Measurements from ENCODE around the gene TM7SF3.
A peak's percentile ranks its signal among the peaks of the same experiment; 100 is the strongest.

Gene TM7SF3

GRCh38 chr12:27003421-27004381, 10.5 kb downstream of the TM7SF3 start:
- no peaks in the 10 kb centered on the region for H3K27me3 Mint-ChIP-seq
- ATAC-seq: no peak
- peaks cover 21% of the 10 kb centered on the region for H3K36me3 Mint-ChIP-seq
- H3K4me3 Mint-ChIP-seq: no peak overlapping the region
- no peaks in the 10 kb centered on the region for H3K9me3 Mint-ChIP-seq
- peaks cover 44% of the 10 kb centered on the region for H3K4me1 Mint-ChIP-seq
- H3K27ac Mint-ChIP-seq: peak overlapping the region; percentile 7

DNA sequence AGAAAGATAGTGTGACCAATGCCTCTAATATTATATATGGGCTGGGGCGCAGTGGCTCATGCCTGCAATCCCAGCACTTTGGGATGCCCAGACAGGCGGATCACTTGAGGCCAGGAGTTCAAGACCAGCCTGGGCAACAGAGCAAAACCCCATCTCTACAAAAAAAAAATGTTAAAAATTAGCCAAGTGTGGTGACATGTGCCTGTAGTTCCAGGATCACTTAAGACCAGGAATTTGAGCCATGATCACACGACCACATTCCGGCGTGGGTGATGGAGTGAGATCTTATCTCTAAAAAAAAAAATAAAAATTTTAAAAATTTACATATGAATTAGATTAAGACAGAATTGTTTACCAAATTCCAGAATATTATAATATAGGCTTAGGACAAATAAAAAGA, 12.0 kb downstream of the TM7SF3 start:
- H3K27ac Mint-ChIP-seq: no peak overlapping the region
- no peaks in the 10 kb centered on the region for H3K27me3 Mint-ChIP-seq
- peaks cover 46% of the 10 kb centered on the region for H3K4me1 Mint-ChIP-seq
- H3K9me3 Mint-ChIP-seq: peaks cover 5% of the 10 kb centered on the region
- no peak overlapping the region for H3K4me3 Mint-ChIP-seq
- ATAC-seq: no peak
- peaks cover 34% of the 10 kb centered on the region for H3K36me3 Mint-ChIP-seq

DNA sequence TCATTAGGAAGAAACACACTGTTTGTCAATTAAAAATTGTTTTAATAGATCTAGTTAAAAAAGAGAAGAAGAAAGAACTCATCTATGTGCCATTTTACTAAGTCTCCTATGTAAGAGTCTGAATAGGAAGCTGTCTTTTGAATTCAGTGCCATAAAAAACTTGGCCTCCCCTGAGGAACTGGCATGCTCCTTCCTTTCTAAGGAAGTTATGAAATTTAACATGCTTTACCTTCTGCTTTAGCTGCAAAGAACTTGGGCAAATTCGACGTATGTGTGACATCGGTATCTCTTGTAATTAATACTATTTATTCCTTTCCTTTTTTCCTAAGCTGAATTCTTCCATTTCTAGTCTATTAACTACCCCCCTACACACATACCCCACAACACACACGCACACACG, 12.5 kb downstream of the TM7SF3 start:
- no peaks in the 10 kb centered on the region for H3K27me3 Mint-ChIP-seq
- H3K27ac Mint-ChIP-seq: no peak overlapping the region
- peaks cover 5% of the 10 kb centered on the region for H3K9me3 Mint-ChIP-seq
- no peak overlapping the region for H3K4me3 Mint-ChIP-seq
- peaks cover 46% of the 10 kb centered on the region for H3K4me1 Mint-ChIP-seq
- no peak for ATAC-seq
- peaks cover 34% of the 10 kb centered on the region for H3K36me3 Mint-ChIP-seq

GRCh38 chr12:27000961-27001360, 13.2 kb downstream of the TM7SF3 start:
- Mint-ChIP-seq H3K27ac (no peak overlapping the region), H3K4me3 (no peak overlapping the region), H3K9me3 (peaks cover 5% of the 10 kb centered on the region), H3K36me3 (peaks cover 34% of the 10 kb centered on the region), H3K4me1 (peaks cover 46% of the 10 kb centered on the region), H3K27me3 (no peaks in the 10 kb centered on the region)
- no peak for ATAC-seq

DNA sequence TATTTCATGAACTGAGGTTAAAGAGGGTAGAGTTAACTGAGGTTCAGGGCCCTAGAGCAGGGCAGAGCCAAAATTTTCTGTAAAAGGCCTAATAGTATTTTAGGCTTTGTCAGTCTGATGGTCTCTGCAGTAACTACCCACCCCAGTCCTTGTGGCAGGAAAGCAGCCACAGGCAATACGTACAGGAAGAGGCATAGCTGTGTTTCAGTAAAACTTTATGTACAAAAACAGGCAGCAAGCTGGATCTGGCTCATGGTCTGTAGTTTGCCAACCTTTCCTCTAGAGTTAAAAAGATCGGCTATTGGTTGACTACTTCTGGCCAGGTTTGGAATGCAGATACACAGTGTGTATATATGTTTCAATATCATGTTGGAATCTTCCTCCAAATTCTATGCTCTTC, 17.2 kb downstream of the TM7SF3 start:
- Mint-ChIP-seq H3K9me3 (peaks cover 5% of the 10 kb centered on the region), H3K27ac (peak overlapping the region; percentile 16), H3K4me1 (peaks cover 29% of the 10 kb centered on the region), H3K36me3 (peaks cover 46% of the 10 kb centered on the region), H3K4me3 (no peak overlapping the region), H3K27me3 (no peaks in the 10 kb centered on the region)
- ATAC-seq: no peak

DNA sequence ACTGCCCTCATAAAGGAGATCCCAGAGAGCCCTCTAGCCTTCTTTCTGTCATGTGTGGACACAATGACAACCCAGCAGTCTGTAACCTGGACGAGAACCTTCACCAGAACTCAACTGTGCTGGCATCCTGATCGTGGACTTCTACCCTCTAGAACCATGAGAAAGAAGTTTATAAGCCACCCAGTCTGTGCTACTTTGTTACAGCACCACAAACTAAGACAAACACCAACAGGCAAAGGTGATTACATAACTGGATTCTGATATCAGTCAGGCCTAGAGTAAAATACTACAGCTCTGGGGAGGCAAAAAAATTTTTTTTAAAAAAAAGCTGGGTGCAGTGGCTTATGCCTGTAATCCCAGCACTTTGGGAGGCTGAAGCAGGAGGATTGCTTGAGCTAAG, 18.5 kb downstream of the TM7SF3 start:
- Mint-ChIP-seq H3K36me3 (peaks cover 38% of the 10 kb centered on the region), H3K4me3 (no peak overlapping the region), H3K27me3 (no peaks in the 10 kb centered on the region), H3K4me1 (peaks cover 20% of the 10 kb centered on the region), H3K27ac (no peak overlapping the region), H3K9me3 (peaks cover 5% of the 10 kb centered on the region)
- no peak for ATAC-seq

DNA sequence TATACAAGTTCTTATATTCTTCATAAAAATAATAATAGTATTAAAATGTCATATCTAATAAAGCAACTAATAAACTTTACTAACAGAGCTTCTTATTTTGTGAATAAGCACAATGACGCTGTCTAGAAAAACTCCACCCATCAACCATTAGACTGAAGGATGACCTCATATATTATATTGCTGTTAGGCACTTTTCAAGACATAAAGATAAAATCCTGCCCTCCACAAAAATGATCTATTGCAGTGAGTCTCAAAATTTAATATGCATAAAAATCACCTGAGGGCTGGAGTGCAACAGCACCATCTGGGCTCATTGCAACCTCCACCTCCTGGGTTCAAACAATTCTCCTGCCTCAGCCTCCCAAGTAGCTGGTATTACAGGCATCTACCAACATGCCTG, 20.1 kb downstream of the TM7SF3 start:
- peaks cover 17% of the 10 kb centered on the region for H3K4me1 Mint-ChIP-seq
- H3K4me3 Mint-ChIP-seq: no peak overlapping the region
- H3K27ac Mint-ChIP-seq: no peak overlapping the region
- ATAC-seq: no peak
- H3K36me3 Mint-ChIP-seq: peaks cover 43% of the 10 kb centered on the region
- H3K9me3 Mint-ChIP-seq: peaks cover 5% of the 10 kb centered on the region
- no peaks in the 10 kb centered on the region for H3K27me3 Mint-ChIP-seq

GRCh38 chr12:26991826-26992225, 22.4 kb downstream of the TM7SF3 start:
- H3K27ac Mint-ChIP-seq: no peak overlapping the region
- H3K36me3 Mint-ChIP-seq: peaks cover 44% of the 10 kb centered on the region
- no peak for ATAC-seq

GRCh38 chr12:26989873-26990272, 24.3 kb downstream of the TM7SF3 start:
- Mint-ChIP-seq H3K36me3 (peaks cover 55% of the 10 kb centered on the region), H3K27me3 (no peaks in the 10 kb centered on the region), H3K27ac (no peak overlapping the region), H3K9me3 (peaks cover 4% of the 10 kb centered on the region), H3K4me3 (no peak overlapping the region), H3K4me1 (no peaks in the 10 kb centered on the region)
- no peak for ATAC-seq

More at GRCh38 chr12:26991826-26992225, 22.4 kb downstream of the TM7SF3 start:
- Mint-ChIP-seq H3K4me1 (no peaks in the 10 kb centered on the region), H3K9me3 (no peaks in the 10 kb centered on the region), H3K4me3 (no peak overlapping the region), H3K27me3 (no peaks in the 10 kb centered on the region)

GRCh38 chr12:26988703-26989102, 25.5 kb downstream of the TM7SF3 start:
- Mint-ChIP-seq H3K4me1 (no peaks in the 10 kb centered on the region), H3K27ac (no peak overlapping the region), H3K9me3 (peaks cover 4% of the 10 kb centered on the region), H3K27me3 (no peaks in the 10 kb centered on the region), H3K36me3 (peaks cover 61% of the 10 kb centered on the region), H3K4me3 (no peak overlapping the region)
- no peak for ATAC-seq

GRCh38 chr12:26987634-26988424, 26.4 kb downstream of the TM7SF3 start:
- no peak overlapping the region for H3K27ac Mint-ChIP-seq
- H3K9me3 Mint-ChIP-seq: peaks cover 4% of the 10 kb centered on the region
- H3K27me3 Mint-ChIP-seq: no peaks in the 10 kb centered on the region
- no peak for ATAC-seq
- no peaks in the 10 kb centered on the region for H3K4me1 Mint-ChIP-seq
- H3K36me3 Mint-ChIP-seq: peaks cover 63% of the 10 kb centered on the region
- no peak overlapping the region for H3K4me3 Mint-ChIP-seq

GRCh38 chr12:26982866-26983265, 31.3 kb downstream of the TM7SF3 start:
- no peaks in the 10 kb centered on the region for H3K4me1 Mint-ChIP-seq
- no peak overlapping the region for H3K27ac Mint-ChIP-seq
- no peak for ATAC-seq
- no peak overlapping the region for H3K4me3 Mint-ChIP-seq
- H3K36me3 Mint-ChIP-seq: peaks cover 73% of the 10 kb centered on the region
- H3K9me3 Mint-ChIP-seq: peaks cover 4% of the 10 kb centered on the region
- H3K27me3 Mint-ChIP-seq: no peaks in the 10 kb centered on the region

DNA sequence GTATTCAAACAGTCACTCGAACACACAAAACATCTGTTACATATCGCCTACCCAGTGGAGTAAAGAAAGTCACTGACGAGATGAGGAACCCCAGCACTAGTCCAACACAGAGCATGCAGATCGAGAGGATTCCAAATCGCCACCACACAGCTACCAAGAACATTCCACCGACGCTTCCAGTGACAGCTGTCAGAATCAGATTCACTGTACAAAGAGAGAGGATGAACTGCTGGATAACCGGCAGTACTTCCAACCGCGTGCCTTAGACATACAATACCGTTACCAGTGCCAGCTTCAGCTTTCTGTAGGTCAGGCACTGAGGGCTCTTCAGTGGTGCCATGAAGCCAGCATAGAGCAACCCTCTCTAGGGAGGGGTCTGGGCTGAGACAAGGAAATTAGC, 34.5 kb downstream of the TM7SF3 start:
- Mint-ChIP-seq H3K27me3 (no peaks in the 10 kb centered on the region), H3K36me3 (peaks cover 67% of the 10 kb centered on the region), H3K4me1 (peaks cover 7% of the 10 kb centered on the region), H3K27ac (no peak overlapping the region), H3K9me3 (no peaks in the 10 kb centered on the region), H3K4me3 (no peak overlapping the region)
- ATAC-seq: no peak

DNA sequence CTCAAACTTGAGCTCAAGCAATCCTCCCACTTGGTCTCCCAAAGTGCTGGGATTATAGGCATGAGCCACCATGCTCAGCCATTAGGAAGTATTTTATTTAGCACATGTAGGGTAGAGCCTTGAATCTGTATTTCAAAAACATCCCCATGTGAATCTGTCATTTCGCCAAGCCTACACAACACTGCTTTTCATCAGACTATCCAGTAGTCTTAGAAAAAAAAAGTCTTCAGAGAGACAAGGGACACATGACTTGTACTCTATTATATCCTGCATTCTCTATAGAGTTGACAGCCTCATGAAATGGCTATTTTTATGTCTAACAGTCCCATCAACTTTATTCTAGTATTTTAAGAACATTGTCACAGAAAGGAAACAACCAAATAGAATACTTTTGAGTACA, 35.4 kb downstream of the TM7SF3 start:
- no peak for ATAC-seq
- H3K36me3 Mint-ChIP-seq: peaks cover 68% of the 10 kb centered on the region
- H3K4me1 Mint-ChIP-seq: peaks cover 7% of the 10 kb centered on the region

GRCh38 chr12:26976687-26977086, 37.5 kb downstream of the TM7SF3 start:
- Mint-ChIP-seq H3K36me3 (peaks cover 53% of the 10 kb centered on the region), H3K4me3 (no peak overlapping the region), H3K9me3 (no peaks in the 10 kb centered on the region), H3K27me3 (no peaks in the 10 kb centered on the region), H3K4me1 (peaks cover 7% of the 10 kb centered on the region), H3K27ac (no peak overlapping the region)
- ATAC-seq: no peak

More for the DNA sequence above, 35.4 kb downstream of the TM7SF3 start:
- no peak overlapping the region for H3K27ac Mint-ChIP-seq
- no peak overlapping the region for H3K4me3 Mint-ChIP-seq
- no peaks in the 10 kb centered on the region for H3K27me3 Mint-ChIP-seq
- H3K9me3 Mint-ChIP-seq: no peaks in the 10 kb centered on the region

Measured in stimulated activated memory B cell treated with anti-CD40 and anti-IgM and Interleukin-4, amounts not matched to agents 10 μg/mL and 1 μg/mL and 100 μg/mL, for 72 hours (primary cell).